HL-60/S4 treated with phorbol 12-myristate 13-acetate at 8.2 ng/mL for 4 days and 3 days (cell line): ENCODE data around the gene EPB41L2.
"Not testable (repeated sequence)": the region's sequence is repeated elsewhere in the genome, so short reads cannot be mapped to it uniquely, and the experiment has no call there.

Experiments
- in situ Hi-C: fragments of 300-500 bp; cut with MboI; formaldehyde crosslinking; loops from 2 replicates; pipeline ENCODE4 v1.15.0; 2022; ENCODE audit warnings: low sequenced_read_pairs

Gene EPB41L2

DNA sequence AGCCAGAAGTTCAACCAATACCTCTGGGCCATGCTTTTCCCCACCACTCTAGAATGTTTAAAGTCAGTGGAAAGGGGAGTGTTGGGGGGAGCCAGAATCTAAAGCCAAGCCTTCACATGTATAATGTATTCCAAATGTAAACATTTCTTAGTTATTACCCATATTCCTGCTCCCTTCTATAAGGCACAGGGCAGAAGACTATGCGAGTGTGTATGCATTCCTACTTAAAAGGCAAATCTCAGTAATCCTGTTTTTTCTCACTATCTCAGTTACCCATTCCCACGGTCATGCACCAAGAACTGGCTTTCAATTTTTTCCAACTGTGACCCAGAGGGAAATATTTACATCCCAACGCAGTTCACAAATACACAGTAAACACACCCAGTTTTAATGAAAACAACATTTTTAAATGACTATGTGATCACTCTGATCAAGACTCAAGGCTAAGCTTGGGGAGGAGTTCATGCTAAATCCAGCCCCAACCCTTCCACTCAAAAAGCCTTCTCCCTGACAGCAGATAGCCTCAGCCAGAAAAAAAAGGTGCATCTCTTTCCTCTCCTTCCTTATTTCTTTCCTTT is 57.5 kb downstream of the EPB41L2 start:
- in situ Hi-C loops: no loop called here

DNA sequence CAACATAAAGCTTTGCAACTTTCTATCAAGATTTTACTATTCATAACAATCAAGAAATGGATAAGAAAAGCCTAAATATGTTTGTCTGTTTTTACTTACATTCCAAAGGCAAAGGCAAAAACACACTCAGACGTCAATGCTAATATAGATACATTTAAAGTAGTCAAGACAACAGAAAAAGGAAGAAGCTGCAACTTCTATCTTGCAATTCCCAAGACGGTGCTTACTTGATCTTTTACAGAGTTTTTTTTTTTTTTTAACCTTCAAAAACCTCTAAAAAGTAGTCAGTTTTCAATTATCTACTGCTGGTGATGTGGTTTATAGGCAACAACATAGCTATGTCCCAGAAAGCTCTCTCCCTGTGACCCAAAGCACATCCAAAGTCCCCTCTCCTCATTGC is 58.1 kb downstream of the EPB41L2 start:
- in situ Hi-C loops: no loop called here

GRCh38 chr6:131004387-131004755 is 58.7 kb downstream of the EPB41L2 start:
- in situ Hi-C loops: no loop called here

- in situ Hi-C loops: no loop called here
These were observed 59.3 kb downstream of the EPB41L2 start for GRCh38 chr6:131003488-131004386.

GRCh38 chr6:131002661-131002980 is 60.4 kb downstream of the EPB41L2 start:
- in situ Hi-C loops: no loop called here

- in situ Hi-C loops: no loop called here
These were observed 60.9 kb downstream of the EPB41L2 start for GRCh38 chr6:131001945-131002660.

DNA sequence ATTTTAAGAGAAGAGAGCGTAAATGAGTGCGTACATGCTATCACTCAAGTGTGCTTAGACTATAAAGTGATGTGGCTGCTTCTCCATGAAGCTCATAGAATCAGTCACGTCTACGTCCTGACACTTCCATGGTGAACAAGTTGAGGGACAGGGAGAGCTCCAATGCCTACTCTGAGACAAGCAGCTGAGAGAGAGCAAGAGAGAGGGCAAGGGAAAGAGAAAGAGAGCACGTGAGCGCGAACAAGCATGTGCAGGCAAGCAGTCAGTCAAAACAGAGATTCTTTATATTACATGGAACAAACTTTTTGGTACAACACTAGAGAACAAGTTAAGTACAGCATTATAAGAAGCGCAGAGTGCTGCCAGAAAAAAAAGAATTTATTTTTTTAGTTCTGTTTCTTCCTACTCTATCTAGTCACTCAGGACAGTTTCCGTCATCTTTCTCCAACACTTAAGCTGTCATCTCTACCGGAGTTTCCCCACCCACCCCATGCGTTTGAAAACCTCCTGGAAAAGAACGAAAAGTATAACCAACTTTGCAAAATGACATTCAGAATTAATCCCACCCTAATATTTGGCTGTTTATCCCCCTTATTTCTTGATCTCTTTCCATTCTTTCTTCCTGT is 61.8 kb downstream of the EPB41L2 start:
- in situ Hi-C loops: no loop called here

- in situ Hi-C loops: no loop called here
These were observed 62.5 kb downstream of the EPB41L2 start for GRCh38 chr6:131000544-131000943.

DNA sequence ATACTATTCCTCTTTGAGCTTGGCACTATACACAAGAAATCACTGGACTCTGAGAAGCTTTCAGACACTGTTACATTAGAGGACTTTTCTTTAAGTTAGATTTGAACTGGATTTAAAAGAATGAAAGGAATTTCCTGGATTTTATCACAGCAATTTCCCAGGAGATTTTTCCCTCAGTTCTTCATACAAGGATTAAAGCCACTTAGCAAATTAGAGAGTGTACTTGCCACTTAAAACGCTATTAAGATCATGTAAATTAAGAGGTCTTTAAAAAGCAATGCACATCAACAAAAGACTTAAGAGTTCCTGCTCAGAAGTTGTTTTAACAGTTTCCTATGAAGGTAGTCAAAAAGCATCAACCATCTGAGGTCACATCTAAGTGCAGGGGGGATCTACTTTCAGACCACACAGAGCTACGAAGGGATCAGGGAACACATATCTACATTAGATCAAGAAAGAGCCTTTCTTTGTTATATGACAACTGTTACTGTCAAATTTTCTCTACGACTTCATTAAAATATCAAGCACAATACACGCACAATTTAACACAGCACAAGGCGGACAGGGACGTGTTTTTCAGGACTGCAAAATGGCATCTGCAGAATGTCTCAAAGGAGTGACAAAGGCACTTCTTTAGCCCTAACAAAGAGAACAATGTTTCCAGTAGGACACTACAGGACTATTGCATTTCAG is 65.8 kb downstream of the EPB41L2 start:
- in situ Hi-C loops: no loop called here

DNA sequence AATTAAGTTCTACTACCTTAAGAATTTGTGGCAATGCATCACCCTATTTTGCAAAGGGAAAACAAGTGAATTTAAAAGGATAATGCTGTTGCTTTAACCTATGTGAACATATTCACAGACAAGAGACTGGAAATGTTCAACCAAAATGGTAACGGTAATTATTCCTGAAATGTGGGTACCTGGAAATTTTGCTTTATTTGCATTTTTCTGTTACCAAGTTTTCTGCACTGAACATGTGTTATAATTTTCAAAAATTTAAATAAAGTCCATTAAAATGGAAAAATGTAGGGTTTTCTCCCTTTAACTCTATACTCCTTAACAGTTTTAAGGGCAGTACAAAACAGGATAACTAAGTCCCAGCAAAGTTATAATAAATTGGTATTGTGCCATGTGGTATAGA is 66.4 kb downstream of the EPB41L2 start:
- in situ Hi-C loops: no loop called here

GRCh38 chr6:130995783-130996447 is 67.1 kb downstream of the EPB41L2 start:
- in situ Hi-C loops: no loop called here

- in situ Hi-C loops: no loop called here
These were observed 68.5 kb downstream of the EPB41L2 start for GRCh38 chr6:130994319-130995097.

DNA sequence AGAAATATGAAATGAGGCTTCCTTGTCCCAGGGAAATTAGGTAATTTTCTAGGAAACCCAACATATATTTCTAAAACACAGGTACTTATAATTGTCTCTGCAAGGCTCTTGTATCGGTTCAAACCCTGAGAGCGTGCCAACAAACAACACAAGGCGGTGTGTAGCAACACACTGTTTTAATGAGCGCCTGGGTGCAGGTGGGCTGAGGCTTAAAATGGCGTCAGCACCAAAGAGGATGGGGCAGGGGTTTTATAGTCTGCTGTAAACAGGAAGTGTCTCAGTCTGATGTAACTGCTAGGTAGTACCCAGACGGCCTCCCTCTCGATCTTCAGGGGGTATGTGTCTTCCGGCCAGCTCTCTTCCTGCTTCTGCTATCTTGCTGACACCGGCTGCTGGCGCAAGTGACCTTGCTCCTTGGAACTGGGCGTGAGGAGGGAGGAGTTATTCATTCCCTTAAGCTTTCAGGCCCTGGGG is 69.7 kb downstream of the EPB41L2 start:
- in situ Hi-C loops: no loop called here

DNA sequence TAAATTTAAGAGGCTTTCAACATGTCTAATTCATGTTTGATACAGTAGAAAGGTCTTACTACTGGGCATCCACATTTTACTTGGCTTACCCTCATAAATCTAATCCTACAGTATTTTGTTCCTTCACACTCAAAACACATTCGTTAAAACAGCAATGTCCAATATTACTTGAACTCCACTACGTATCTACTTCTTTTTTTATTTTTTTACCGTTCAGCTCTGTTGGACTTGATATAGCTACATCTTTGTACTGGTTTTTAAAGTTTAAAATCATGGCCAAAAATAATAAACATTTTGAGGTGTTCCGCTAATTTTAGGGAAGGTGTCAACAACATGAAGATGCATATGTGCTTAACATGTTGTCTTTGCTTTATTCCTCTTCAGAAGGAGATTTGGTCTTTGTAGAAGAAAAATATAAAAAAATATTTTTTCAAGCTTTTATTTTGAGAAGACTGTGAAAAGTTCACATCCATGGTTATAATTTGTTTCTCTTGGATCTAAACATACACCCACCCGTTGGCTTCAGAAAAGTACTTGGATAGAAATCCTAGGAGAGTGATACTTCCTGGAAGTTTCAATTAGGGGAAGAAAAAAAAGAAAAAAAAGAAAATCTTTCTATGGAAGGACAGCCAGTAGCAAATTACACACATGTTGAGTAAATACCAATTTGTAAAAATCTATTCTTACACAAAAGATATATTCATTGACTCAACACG is 71.5 kb downstream of the EPB41L2 start:
- in situ Hi-C loops: no loop called here

- in situ Hi-C loops: not testable (repeated sequence)
These were observed 75.5 kb downstream of the EPB41L2 start for GRCh38 chr6:130987539-130987938.

- in situ Hi-C loops: no loop called here
These were observed 77.9 kb downstream of the EPB41L2 start for GRCh38 chr6:130985115-130985514.

DNA sequence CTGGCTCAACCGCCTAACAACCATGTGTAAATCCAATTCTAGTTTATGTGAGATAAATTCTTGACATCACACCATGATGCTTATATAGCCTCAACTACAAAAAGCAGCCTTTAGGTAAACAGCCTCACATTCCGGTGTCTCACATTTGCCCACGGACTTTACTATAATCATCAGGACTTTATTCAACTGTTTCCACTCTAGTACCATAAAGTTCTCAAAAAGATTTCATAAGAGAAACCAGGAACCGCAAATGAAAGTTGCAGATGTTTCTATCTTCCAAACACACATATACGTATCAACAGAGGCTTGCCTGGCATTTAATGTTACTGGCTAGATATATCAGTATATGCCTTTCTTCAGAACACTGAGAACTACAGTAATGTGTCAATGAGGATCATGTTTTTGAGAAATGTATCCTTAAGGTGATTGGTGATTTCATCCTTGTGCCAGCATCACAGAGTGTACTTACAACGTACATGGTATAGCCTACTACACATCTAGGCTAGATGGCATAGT is 80.0 kb downstream of the EPB41L2 start:
- in situ Hi-C loops: no loop called here

DNA sequence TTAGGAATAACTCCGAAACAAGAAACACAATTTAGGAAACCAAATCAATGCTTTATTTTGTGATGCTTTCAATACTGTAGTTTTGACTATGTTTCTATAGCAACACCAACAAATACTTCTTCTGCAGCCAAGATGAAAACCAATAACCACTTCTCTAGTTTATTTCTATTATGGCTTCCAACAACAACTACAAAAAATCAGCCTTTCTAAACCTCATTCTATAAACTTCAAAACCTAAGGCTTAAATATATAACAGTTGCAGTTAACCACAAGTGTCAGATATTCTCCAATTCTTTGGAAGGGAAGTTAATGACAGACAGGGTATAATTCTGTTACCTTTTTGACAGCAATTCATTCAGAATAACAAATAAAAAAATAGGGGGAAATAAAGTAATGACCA is 80.9 kb downstream of the EPB41L2 start:
- in situ Hi-C loops: no loop called here

DNA sequence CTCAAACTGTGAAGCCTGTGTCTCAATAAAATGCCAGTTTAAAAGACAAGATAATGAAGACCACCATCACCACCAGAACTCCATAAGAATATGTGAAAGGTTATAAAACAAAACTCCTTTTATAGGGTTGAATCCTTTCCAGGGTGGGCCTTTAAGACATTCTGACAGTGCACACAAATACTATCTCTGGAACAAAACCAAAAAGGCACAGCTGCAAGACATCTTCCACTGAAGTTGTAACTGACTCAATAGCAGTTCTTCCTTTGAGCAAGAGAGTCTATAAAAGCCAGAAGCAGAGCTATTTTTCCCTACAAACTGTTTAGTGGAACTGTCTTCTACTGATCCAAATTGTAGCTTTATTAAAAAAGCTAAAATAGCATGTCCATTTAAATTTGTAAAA is 81.6 kb downstream of the EPB41L2 start:
- in situ Hi-C loops: no loop called here
